Astrocyte (in vitro differentiated cells and primary cell): ENCODE measurements around the gene SLIT3. TPM values are rescaled to one million over a fixed set of nuclear protein-coding genes. Genes with fewer than 3 reads are reported as not detected.

Experiments
- DNase-seq: peaks from one replicate; pipeline ENCODE4 v3.0.0-alpha.2; 2010; ENCODE audit warnings: low read depth
- FAIRE-seq: peaks from 2 replicates; lab custom pipeline; 2011; peaks lifted over from hg19 to GRCh38; lab: Jason Lieb, UNC
- H2AFZ ChIP-seq: 2 replicates; pipeline ENCODE4 v1.6.0; 2012; ENCODE audit warnings: low read depth, low read length, inconsistent platforms
- H3K27ac ChIP-seq: 2 replicates; pipeline ENCODE4 v1.5.1; 2011; ENCODE audit warnings: low read depth, low read length, inconsistent platforms
- H3K27me3 ChIP-seq: 2 replicates; pipeline ENCODE4 v1.6.0; 2011; ENCODE audit warnings: low read length, inconsistent platforms; ENCODE audit not compliant: insufficient read depth
- H3K36me3 ChIP-seq: 2 replicates; pipeline ENCODE4 v1.5.1; 2011; ENCODE audit warnings: low read length, inconsistent platforms; ENCODE audit not compliant: insufficient read depth
- H3K4me1 ChIP-seq: 2 replicates; pipeline ENCODE4 v1.5.1; 2011; ENCODE audit warnings: low read length, inconsistent platforms; ENCODE audit not compliant: insufficient read depth
- H3K4me2 ChIP-seq: 2 replicates; pipeline ENCODE4 v1.6.0; 2012; ENCODE audit warnings: low read length, inconsistent platforms
- H3K4me3 ChIP-seq: 2 replicates; pipeline ENCODE4 v1.5.1; 2011; ENCODE audit warnings: low read depth, mild to moderate bottlenecking, low read length, inconsistent platforms; ENCODE audit not compliant: insufficient read depth
- H3K79me2 ChIP-seq: 2 replicates; pipeline ENCODE4 v1.6.0; 2012; ENCODE audit warnings: mild to moderate bottlenecking, low read length, inconsistent platforms; ENCODE audit not compliant: insufficient read depth
- H3K9ac ChIP-seq: 2 replicates; pipeline ENCODE4 v1.6.0; 2012; ENCODE audit warnings: mild to moderate bottlenecking, low read length, inconsistent platforms
- H3K9me3 ChIP-seq: 2 replicates; pipeline ENCODE4 v1.5.1; 2012; ENCODE audit warnings: low read depth, mild to moderate bottlenecking, low read length, inconsistent platforms; ENCODE audit not compliant: insufficient read depth
- H4K20me1 ChIP-seq: 2 replicates; pipeline ENCODE4 v1.6.0; 2012; ENCODE audit warnings: low read length, inconsistent platforms; ENCODE audit not compliant: insufficient read depth
- H3K27ac Mint-ChIP-seq: one replicate; pipeline ENCODE4 v1.8.0; 2021; ENCODE audit warnings: mild to moderate bottlenecking, mixed read lengths; ENCODE audit not compliant: unreplicated experiment
- H3K27me3 Mint-ChIP-seq: one replicate; pipeline ENCODE4 v1.8.0; 2021; ENCODE audit warnings: low read depth, mixed read lengths; ENCODE audit not compliant: unreplicated experiment
- H3K36me3 Mint-ChIP-seq: one replicate; pipeline ENCODE4 v1.8.0; 2021; ENCODE audit warnings: low read depth, mixed read lengths; ENCODE audit not compliant: unreplicated experiment
- H3K4me1 Mint-ChIP-seq: one replicate; pipeline ENCODE4 v1.8.0; 2021; ENCODE audit warnings: low read depth, mixed read lengths; ENCODE audit not compliant: unreplicated experiment
- H3K4me3 Mint-ChIP-seq: one replicate; pipeline ENCODE4 v1.8.0; 2021; ENCODE audit warnings: mild to moderate bottlenecking, moderate library complexity, mixed read lengths; ENCODE audit not compliant: unreplicated experiment
- H3K9me3 Mint-ChIP-seq: one replicate; pipeline ENCODE4 v1.8.0; 2021; ENCODE audit warnings: mild to moderate bottlenecking, mixed read lengths; ENCODE audit not compliant: unreplicated experiment
- CTCF ChIP-seq: IDR thresholded peaks from 2 replicates; pipeline ENCODE4 v1.5.1; 2011; ENCODE audit warnings: low read depth, mild to moderate bottlenecking, inconsistent platforms, low read length, moderate library complexity; ENCODE audit not compliant: insufficient read depth
- EZH2 ChIP-seq: IDR thresholded peaks from 2 replicates; pipeline ENCODE4 v1.6.1; 2012; ENCODE audit warnings: mild to moderate bottlenecking, low read length, inconsistent platforms; ENCODE audit not compliant: insufficient read depth
- total RNA-seq: library from RNA; stranded (reverse); gene quantifications from 2 replicates; pipeline ENCODE4 v1.2.1, GENCODE V29; 2021

The SLIT3 gene
- total RNA-seq, 1 donor from 2014 or later = 20.7 TPM

GRCh38 chr5:168653626-168654025 is 647.3 kb downstream of the SLIT3 start:
- Histone ChIP-seq H3K9me3 (no peaks in the 10 kb centered on the region), H3K79me2 (no peaks in the 10 kb centered on the region), H3K27ac (no peak overlapping the region), H3K4me3 (no peak overlapping the region), H3K4me1 (peaks cover 5% of the 10 kb centered on the region), H2AFZ (no peak overlapping the region), H3K36me3 (no peaks in the 10 kb centered on the region), H3K9ac (no peak overlapping the region), H3K27me3 (no peaks in the 10 kb centered on the region), H4K20me1 (no peaks in the 10 kb centered on the region), H3K4me2 (no peak overlapping the region)
- Mint-ChIP-seq H3K4me1 (peaks cover 4% of the 10 kb centered on the region), H3K27me3 (peaks cover 2% of the 10 kb centered on the region), H3K27ac (no peak overlapping the region), H3K9me3 (no peaks in the 10 kb centered on the region), H3K36me3 (no peaks in the 10 kb centered on the region), H3K4me3 (no peak overlapping the region)
- TF ChIP-seq EZH2 (no peak), CTCF (no peak)
- FAIRE-seq (no peak), DNase-seq (no peak)

- H3K27ac Mint-ChIP-seq = peak overlapping the region; percentile 64
- Histone ChIP-seq H2AFZ (peak overlapping the region; percentile 34), H3K4me3 (no peak overlapping the region), H3K9ac (no peak overlapping the region), H3K27me3 (no peaks in the 10 kb centered on the region), H3K4me1 (peaks cover 5% of the 10 kb centered on the region), H3K27ac (peak overlapping the region; percentile 11), H3K36me3 (no peaks in the 10 kb centered on the region), H4K20me1 (no peaks in the 10 kb centered on the region), H3K9me3 (no peaks in the 10 kb centered on the region), H3K79me2 (no peaks in the 10 kb centered on the region), H3K4me2 (peak overlapping the region; percentile 33)
- TF ChIP-seq EZH2 = no peak
- TF ChIP-seq CTCF = no peak
- DNase-seq (peak; percentile 83), FAIRE-seq (no peak)
- H3K36me3 Mint-ChIP-seq = no peaks in the 10 kb centered on the region
- H3K9me3 Mint-ChIP-seq = no peaks in the 10 kb centered on the region
- H3K4me1 Mint-ChIP-seq = peaks cover 13% of the 10 kb centered on the region
- H3K4me3 Mint-ChIP-seq = no peak overlapping the region
- peaks cover 2% of the 10 kb centered on the region for H3K27me3 Mint-ChIP-seq
Measured at GRCh38 chr5:168651648-168652047, 649.3 kb downstream of the SLIT3 start.

- H3K9ac ChIP-seq = no peak overlapping the region
- H3K4me1 ChIP-seq = peaks cover 5% of the 10 kb centered on the region
- no peaks in the 10 kb centered on the region for H3K79me2 ChIP-seq
- H3K27me3 ChIP-seq = no peaks in the 10 kb centered on the region
- H2AFZ ChIP-seq = no peak overlapping the region
- FAIRE-seq = no peak
- no peak for DNase-seq
- H4K20me1 ChIP-seq = no peaks in the 10 kb centered on the region
- TF ChIP-seq EZH2 (no peak), CTCF (no peak)
- no peaks in the 10 kb centered on the region for H3K36me3 ChIP-seq
- H3K27ac ChIP-seq = no peak overlapping the region
- H3K4me3 ChIP-seq = no peak overlapping the region
- H3K9me3 ChIP-seq = no peaks in the 10 kb centered on the region
- H3K4me3 Mint-ChIP-seq = no peak overlapping the region
- H3K36me3 Mint-ChIP-seq = no peaks in the 10 kb centered on the region
- H3K27me3 Mint-ChIP-seq = no peaks in the 10 kb centered on the region
- H3K27ac Mint-ChIP-seq = no peak overlapping the region
- peaks cover 13% of the 10 kb centered on the region for H3K4me1 Mint-ChIP-seq
- no peaks in the 10 kb centered on the region for H3K9me3 Mint-ChIP-seq
- H3K4me2 ChIP-seq = no peak overlapping the region
Measured at GRCh38 chr5:168649306-168649705, 651.6 kb downstream of the SLIT3 start.
